ENCODE measurements around the gene STBD1. TPM values are rescaled to one million over a fixed set of nuclear protein-coding genes. Genes with fewer than 3 reads are reported as not detected.

STBD1 gene
- total RNA-seq, 4 donors from 2014 or later, result 14.8 to 30.2 (median 17.7) TPM

GRCh38 chr4:76307660-76308014 lies 1.1 kb downstream of the STBD1 start:
- Histone ChIP-seq H3K36me3 (peaks cover 0 to 17% (median 8%) of the 10 kb centered on the region in 4 donors), H3K4me1 (peaks cover 22 to 53% (median 45%) of the 10 kb centered on the region in 4 donors), H3K27ac (replicated peaks in 1 of 4) (peak overlapping the region; percentile 88 to 90 (median 90)), H3K9me3 (no peaks in the 10 kb centered on the region), H3K27me3 (no peaks in the 10 kb centered on the region), H3K4me3 (peak overlapping the region; percentile 63 to 95 (median 73))
- WGBS, result 28% methylated on average over 4 of the region's 4 CpGs
- intact Hi-C loops (cut with DNase I), result loop anchor here (5.0 kb wide), 3 partner anchors 55 to 130 kb away; partner anchors contain the start of genes CCDC158 and FAM47E
- TF ChIP-seq POLR2AphosphoS5 (IDR thresholded peaks at IDR 0.05), result no peak
- no peak for TF ChIP-seq EP300 (IDR thresholded peaks at IDR 0.05)
- TF ChIP-seq, protein P1, sequence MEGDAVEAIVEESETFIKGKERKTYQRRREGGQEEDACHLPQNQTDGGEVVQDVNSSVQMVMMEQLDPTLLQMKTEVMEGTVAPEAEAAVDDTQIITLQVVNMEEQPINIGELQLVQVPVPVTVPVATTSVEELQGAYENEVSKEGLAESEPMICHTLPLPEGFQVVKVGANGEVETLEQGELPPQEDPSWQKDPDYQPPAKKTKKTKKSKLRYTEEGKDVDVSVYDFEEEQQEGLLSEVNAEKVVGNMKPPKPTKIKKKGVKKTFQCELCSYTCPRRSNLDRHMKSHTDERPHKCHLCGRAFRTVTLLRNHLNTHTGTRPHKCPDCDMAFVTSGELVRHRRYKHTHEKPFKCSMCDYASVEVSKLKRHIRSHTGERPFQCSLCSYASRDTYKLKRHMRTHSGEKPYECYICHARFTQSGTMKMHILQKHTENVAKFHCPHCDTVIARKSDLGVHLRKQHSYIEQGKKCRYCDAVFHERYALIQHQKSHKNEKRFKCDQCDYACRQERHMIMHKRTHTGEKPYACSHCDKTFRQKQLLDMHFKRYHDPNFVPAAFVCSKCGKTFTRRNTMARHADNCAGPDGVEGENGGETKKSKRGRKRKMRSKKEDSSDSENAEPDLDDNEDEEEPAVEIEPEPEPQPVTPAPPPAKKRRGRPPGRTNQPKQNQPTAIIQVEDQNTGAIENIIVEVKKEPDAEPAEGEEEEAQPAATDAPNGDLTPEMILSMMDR (IDR thresholded peaks at IDR 0.05), result no peak
- no peak for TF ChIP-seq POLR2A (IDR thresholded peaks at IDR 0.05; ENCODE audit: low read depth)
- no peak for DNase-seq (ENCODE audit: extremely low spot score)

- peaks cover 22 to 53% (median 45%) of the 10 kb centered on the region in 4 donors for H3K4me1 ChIP-seq
- H3K4me3 ChIP-seq, result peak overlapping the region in 2 of 4 donors; percentile 64 to 95
- DNase-seq (ENCODE audit: extremely low spot score), result no peak
- H3K27me3 ChIP-seq, result no peaks in the 10 kb centered on the region
- intact Hi-C loops (cut with DNase I), result loop anchor here (5.0 kb wide), 3 partner anchors 56 to 131 kb away; partner anchors contain the start of genes CCDC158 and FAM47E
- H3K27ac ChIP-seq (replicated peaks in 1 of 4), result peak overlapping the region in 3 of 4 donors; percentile 48 to 90 (median 89)
- 45% methylated on average over 6 of the region's 6 CpGs for WGBS
- H3K9me3 ChIP-seq, result no peaks in the 10 kb centered on the region
- H3K36me3 ChIP-seq, result peaks cover 0 to 17% (median 8%) of the 10 kb centered on the region in 4 donors
- TF ChIP-seq POLR2AphosphoS5 (IDR thresholded peaks at IDR 0.05) (no peak), EP300 (IDR thresholded peaks at IDR 0.05) (no peak), POLR2A (IDR thresholded peaks at IDR 0.05; ENCODE audit: low read depth) (no peak)
- TF ChIP-seq, protein P1 (IDR thresholded peaks at IDR 0.05), result no peak
These were observed 2.0 kb downstream of the STBD1 start for GRCh38 chr4:76308548-76308947.

- intact Hi-C loops (cut with DNase I), result loop anchor here (5.0 kb wide), 3 partner anchors 58 to 133 kb away; partner anchors contain the start of genes CCDC158 and FAM47E
- Histone ChIP-seq H3K9me3 (no peaks in the 10 kb centered on the region), H3K36me3 (peaks cover 0 to 17% (median 8%) of the 10 kb centered on the region in 4 donors), H3K4me3 (no peak overlapping the region), H3K27me3 (no peaks in the 10 kb centered on the region), H3K27ac (replicated peaks in 1 of 4) (no peak overlapping the region), H3K4me1 (peaks cover 21 to 48% (median 40%) of the 10 kb centered on the region in 4 donors)
- no peak for TF ChIP-seq POLR2A (IDR thresholded peaks at IDR 0.05; ENCODE audit: low read depth)
- TF ChIP-seq, protein P1 (IDR thresholded peaks at IDR 0.05), result no peak
- no peak for TF ChIP-seq POLR2AphosphoS5 (IDR thresholded peaks at IDR 0.05)
- no peak for TF ChIP-seq EP300 (IDR thresholded peaks at IDR 0.05)
- DNase-seq (ENCODE audit: extremely low spot score), result no peak
- WGBS, result 81% methylated on average over 3 of the region's 3 CpGs
These were observed 3.5 kb downstream of the STBD1 start for GRCh38 chr4:76309939-76310550.

DNA sequence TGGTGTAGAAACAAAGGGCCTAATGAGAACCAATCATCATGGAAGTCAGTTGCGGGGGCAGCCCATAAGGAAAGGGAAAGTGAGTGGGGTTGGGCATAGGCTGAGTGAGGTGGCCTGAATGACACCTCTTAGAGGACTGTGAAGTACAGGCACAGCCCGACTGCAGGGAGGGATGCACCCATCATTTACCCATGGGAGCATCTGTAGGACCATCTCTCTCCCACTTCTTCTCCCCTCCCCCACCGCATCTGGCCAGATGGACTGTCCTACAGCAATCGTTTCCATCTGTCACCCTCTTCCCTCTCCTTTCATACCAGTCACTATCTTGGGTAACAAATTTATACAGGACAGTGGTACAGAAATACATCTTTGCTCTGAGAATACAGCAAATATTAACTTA lies 4.2 kb downstream of the STBD1 start:
- intact Hi-C loops (cut with DNase I), result no loop called here

More for the DNA sequence above, 4.2 kb downstream of the STBD1 start:
- Histone ChIP-seq H3K4me1 (peaks cover 14 to 42% (median 33%) of the 10 kb centered on the region in 4 donors), H3K36me3 (peaks cover 0 to 17% (median 8%) of the 10 kb centered on the region in 4 donors), H3K27ac (replicated peaks in 1 of 4) (no peak overlapping the region), H3K4me3 (no peak overlapping the region), H3K27me3 (no peaks in the 10 kb centered on the region), H3K9me3 (no peaks in the 10 kb centered on the region)
- DNase-seq (ENCODE audit: extremely low spot score), result no peak
- 77% methylated on average over 4 of the region's 4 CpGs for WGBS
- TF ChIP-seq POLR2A (IDR thresholded peaks at IDR 0.05; ENCODE audit: low read depth) (no peak), EP300 (IDR thresholded peaks at IDR 0.05) (no peak), POLR2AphosphoS5 (IDR thresholded peaks at IDR 0.05) (no peak)
- TF ChIP-seq, protein P1 (IDR thresholded peaks at IDR 0.05), result no peak
